IMR-90 (cell line): ENCODE measurements around the gene ZNF541. TPM values are rescaled to one million over a fixed set of nuclear protein-coding genes. Genes with fewer than 3 reads are reported as not detected.
A peak's percentile ranks its signal among the peaks of the same experiment; 100 is the strongest.

Source experiments
- ATAC-seq: fragments of 200-7000 bp; cut with Tn5 transposase; 2 replicates; pipeline ENCODE4 v1.9.1; 2020; ENCODE audit warnings: low read depth, mild to moderate bottlenecking, moderate library complexity
- BruUV-seq: library from RNA; stranded (reverse); fragments of 400-500 nt; replicated peaks from 2 replicates; lab custom pipeline; 2021; lab: Mats Ljungman, UMichigan
- CTCF ChIA-PET: fragments of 300-600 bp; formaldehyde crosslinking; extraction: SDS; loops from one replicate; lab custom pipeline; 2021; ENCODE audit warnings: antibody characterized with exemption; lab: Yijun Ruan, JAX
- POLR2A ChIA-PET: fragments of 300-600 bp; sonication (Branson Sonifier 250); formaldehyde crosslinking; loops from one replicate; lab custom pipeline; 2022; ENCODE audit warnings: antibody characterized with exemption; ENCODE audit not compliant: unreplicated experiment; lab: Charles Lee
- DNase-seq: peaks from one replicate; pipeline ENCODE4 v3.0.0; 2013
- H2AFZ ChIP-seq: replicated peaks from 2 replicates; pipeline ENCODE3; 2013; ENCODE audit warnings: low read length, mild to moderate bottlenecking; ENCODE audit not compliant: poor library complexity
- H2AK5ac ChIP-seq: 2 replicates; pipeline ENCODE4 v1.6.1; 2013; ENCODE audit warnings: low read depth, low read length, inconsistent platforms
- H2AK9ac ChIP-seq: replicated peaks from 2 replicates; pipeline ENCODE3; 2013; ENCODE audit warnings: mild to moderate bottlenecking, low read depth, low read length, moderate library complexity; ENCODE audit not compliant: poor library complexity
- H2BK120ac ChIP-seq: 2 replicates; pipeline ENCODE4 v1.6.1; 2013; ENCODE audit warnings: low read depth, low read length, inconsistent platforms
- H2BK15ac ChIP-seq: 3 replicates; pipeline ENCODE4 v1.6.1; 2013; ENCODE audit warnings: low read depth, low read length, inconsistent platforms
- H2BK20ac ChIP-seq: 2 replicates; pipeline ENCODE4 v1.6.1; 2013; ENCODE audit warnings: low read depth, mild to moderate bottlenecking, inconsistent platforms, low read length, moderate library complexity
- H2BK5ac ChIP-seq: 2 replicates; pipeline ENCODE4 v1.6.1; 2013; ENCODE audit warnings: mild to moderate bottlenecking, low read depth, low read length, inconsistent platforms; ENCODE audit not compliant: poor library complexity, severe bottlenecking
- H3K14ac ChIP-seq: replicated peaks from 2 replicates; pipeline ENCODE4 v1.6.1; 2013; ENCODE audit warnings: low read depth, low read length, inconsistent platforms
- H3K18ac ChIP-seq: 2 replicates; pipeline ENCODE4 v1.6.1; 2013; ENCODE audit warnings: low read depth, low read length, control low read depth
- H3K23ac ChIP-seq: 2 replicates; pipeline ENCODE4 v1.6.1; 2013; ENCODE audit warnings: low read depth, low read length, inconsistent platforms
- H3K27ac ChIP-seq: 2 replicates; pipeline ENCODE4 v1.5.1; 2013; ENCODE audit warnings: mild to moderate bottlenecking, control low read depth, low read length; ENCODE audit not compliant: insufficient read depth
- H3K27me3 ChIP-seq: 2 replicates; pipeline ENCODE4 v1.6.1; 2013; ENCODE audit warnings: low read length; ENCODE audit not compliant: control insufficient read depth, insufficient read depth
- H3K36me3 ChIP-seq: 2 replicates; pipeline ENCODE4 v1.6.1; 2013; ENCODE audit warnings: low read length, mixed read lengths; ENCODE audit not compliant: control insufficient read depth, insufficient read depth
- H3K4ac ChIP-seq: 2 replicates; pipeline ENCODE4 v1.6.1; 2013; ENCODE audit warnings: low read depth, low read length, inconsistent platforms
- H3K4me1 ChIP-seq: 2 replicates; pipeline ENCODE4 v1.6.1; 2013; ENCODE audit warnings: low read length, mixed read lengths; ENCODE audit not compliant: control insufficient read depth, insufficient read depth
- H3K4me2 ChIP-seq: 2 replicates; pipeline ENCODE4 v1.6.1; 2013; ENCODE audit warnings: low read depth, mild to moderate bottlenecking, control low read depth, low read length, moderate library complexity
- H3K4me3 ChIP-seq: 2 replicates; pipeline ENCODE4 v1.5.1; 2013; ENCODE audit warnings: low read depth, mild to moderate bottlenecking, control low read depth, low read length, moderate library complexity; ENCODE audit not compliant: insufficient read depth
- H3K56ac ChIP-seq: 2 replicates; pipeline ENCODE4 v1.6.1; 2013; ENCODE audit warnings: low read length, inconsistent platforms; ENCODE audit not compliant: insufficient read depth; ENCODE audit errors: extremely low read depth
- H3K79me1 ChIP-seq, 2 experiments: 2 replicates each; pipeline ENCODE4 v1.6.1; 2013; ENCODE audit warnings: low read length in 2 of 2, inconsistent platforms in 1 of 2, low read depth in 1 of 2
- H3K9ac ChIP-seq: 2 replicates; pipeline ENCODE4 v1.6.1; 2013; ENCODE audit warnings: low read depth, low read length, control low read depth
- H3K9me1 ChIP-seq: 2 replicates; pipeline ENCODE4 v1.6.1; 2013; ENCODE audit warnings: low read length, inconsistent platforms; ENCODE audit not compliant: insufficient read depth
- H3K9me3 ChIP-seq: 2 replicates; pipeline ENCODE4 v1.6.1; 2013; ENCODE audit warnings: low read length; ENCODE audit not compliant: control insufficient read depth, insufficient read depth
- H4K20me1 ChIP-seq: 2 replicates; pipeline ENCODE4 v1.6.1; 2013; ENCODE audit warnings: low read length, inconsistent platforms; ENCODE audit not compliant: insufficient read depth
- H4K5ac ChIP-seq: 2 replicates; pipeline ENCODE4 v1.6.1; 2013; ENCODE audit warnings: mild to moderate bottlenecking, low read depth, low read length, control low read depth
- H4K8ac ChIP-seq, 2 experiments: 2 replicates each; pipeline ENCODE4 v1.6.1; 2013; ENCODE audit warnings: low read depth in 2 of 2, low read length in 2 of 2, control low read depth in 1 of 2, inconsistent platforms in 1 of 2
- H4K91ac ChIP-seq: 2 replicates; pipeline ENCODE4 v1.6.1; 2013; ENCODE audit warnings: low read depth, low read length, inconsistent platforms; ENCODE audit not compliant: insufficient read depth
- BHLHE40 ChIP-seq: fragments of 150-350 bp; IDR thresholded peaks from 2 replicates; pipeline ENCODE4 v1.6.1; 2016; ENCODE audit warnings: mild to moderate bottlenecking, low read depth, low read length
- CEBPB ChIP-seq: IDR thresholded peaks from 2 replicates; pipeline ENCODE4 v1.6.1; 2012; ENCODE audit warnings: low read depth, low read length, improper control_type of control experiment
- CHD1 ChIP-seq: IDR thresholded peaks from 2 replicates; pipeline ENCODE4 v1.6.1; 2012; ENCODE audit warnings: low read depth, low read length, improper control_type of control experiment
- CTCF ChIP-seq: conservative IDR thresholded peaks from 2 replicates; pipeline ENCODE4 v1.5.1; 2012; ENCODE audit warnings: mild to moderate bottlenecking, low read depth, low read length, improper control_type of control experiment
- ELK1 ChIP-seq: fragments of 150-350 bp; IDR thresholded peaks from 2 replicates; pipeline ENCODE4 v1.6.1; 2016; ENCODE audit warnings: low read depth, mild to moderate bottlenecking, low read length, moderate library complexity, borderline replicate concordance
- FOS ChIP-seq: fragments of 150-350 bp; IDR thresholded peaks from 2 replicates; pipeline ENCODE4 v1.6.1; 2016; ENCODE audit warnings: low read depth, low read length
- MAFK ChIP-seq: IDR thresholded peaks from 2 replicates; pipeline ENCODE4 v1.6.1; 2012; ENCODE audit warnings: low read depth, low read length, improper control_type of control experiment
- MXI1 ChIP-seq: IDR thresholded peaks from 2 replicates; pipeline ENCODE4 v1.6.1; 2012; ENCODE audit warnings: low read depth, mild to moderate bottlenecking, low read length, moderate library complexity, borderline replicate concordance
- NFE2L2 ChIP-seq: fragments of 150-350 bp; IDR thresholded peaks from 2 replicates; pipeline ENCODE4 v1.6.1; 2016; ENCODE audit warnings: low read depth, mild to moderate bottlenecking, low read length
- POLR2A ChIP-seq: IDR thresholded peaks from 2 replicates; pipeline ENCODE4 v1.6.1; 2012; ENCODE audit warnings: mild to moderate bottlenecking, low read depth, low read length
- RCOR1 ChIP-seq: IDR thresholded peaks from 2 replicates; pipeline ENCODE4 v1.6.1; 2012; ENCODE audit warnings: mild to moderate bottlenecking, low read length, improper control_type of control experiment; ENCODE audit not compliant: insufficient replicate concordance
- RFX5 ChIP-seq: IDR thresholded peaks from 2 replicates; pipeline ENCODE4 v1.8.0; 2012; ENCODE audit warnings: low read depth, mild to moderate bottlenecking, low read length, moderate library complexity
- USF2 ChIP-seq: fragments of 150-350 bp; IDR thresholded peaks from 2 replicates; pipeline ENCODE4 v1.6.1; 2017; ENCODE audit warnings: mild to moderate bottlenecking, antibody characterized with exemption, low read length, low read depth
- WGBS, 2 experiments: methylation state at CpG; one replicate each; pipeline versions ENCODE4 v1.1.5 to v1.1.7; 2013; ENCODE audit warnings: missing lambda C conversion rate in 2 of 2; ENCODE audit not compliant: insufficient read length in 1 of 2; ENCODE audit errors: extremely low coverage in 2 of 2; 5-methylcytosine and 5-hydroxymethylcytosine counted together
- dilution Hi-C: fragments of 300-500 bp; cut with HindIII; formaldehyde crosslinking; loops from one replicate; pipeline ENCODE4 v1.14.3; 2018; ENCODE audit warnings: low sequenced_read_pairs; ENCODE audit not compliant: unreplicated experiment
- in situ Hi-C: fragments of 300-500 bp; cut with MboI; formaldehyde crosslinking; loops from 3 replicates; pipeline ENCODE4 v1.14.3; 2019; ENCODE audit warnings: low sequenced_read_pairs, inconsistent platforms, mixed read lengths
- intact Hi-C: fragments of 100-400 bp; cut with micrococcal nuclease; formaldehyde crosslinking; loops from 2 replicates; pipeline ENCODE4 v1.10.0; 2022
- polyA plus RNA-seq, 3 experiments: library from polyadenylated mRNA; depleted of rRNA; stranded (reverse); fragments of >200 nt; gene quantifications; 2 replicates each; pipeline ENCODE4 v1.2.3, GENCODE V29; 2012; ENCODE audit warnings: low replicate concordance in 1 of 3
- total RNA-seq: library from RNA; depleted of rRNA; stranded (reverse); fragments of >200 nt; gene quantifications from 2 replicates; pipeline ENCODE4 v1.2.3, GENCODE V29; 2012

Gene ZNF541
- total and polyA plus RNA-seq, 2 of the 4 experiments (the other 2 are of a cell fraction), result not detected

GRCh38 chr19:47608074-47608918, 35.3 kb upstream of the ZNF541 start:
- Histone ChIP-seq H3K4me3 (peak overlapping the region; percentile 95), H3K79me1 (peaks cover 20 to 48% of the 10 kb centered on the region in 2 experiments), H3K27me3 (no peaks in the 10 kb centered on the region), H2BK5ac (peak overlapping the region; percentile 96), H3K18ac (peak overlapping the region; percentile 11; the same call in 1 of the 2 replicates), H2BK15ac (no peak overlapping the region), H4K5ac (peak overlapping the region; percentile 23; the same call in 1 of the 2 replicates), H4K91ac (peak overlapping the region; percentile 91), H3K27ac (peak overlapping the region; percentile 98), H4K8ac (peak overlapping the region; percentile 60 to 91; a peak in 3 of 4 replicates), H2BK20ac (no peak overlapping the region), H3K4me2 (peak overlapping the region; percentile 71), H2AFZ (peak overlapping the region; percentile 95), H3K56ac (peak overlapping the region; percentile 83), H2BK120ac (peak overlapping the region; percentile 74), H3K14ac (peak overlapping the region; percentile 99), H3K36me3 (peaks cover 7% of the 10 kb centered on the region), H3K4ac (peak overlapping the region; percentile 79), H4K20me1 (peaks cover 35% of the 10 kb centered on the region), H3K9me3 (no peaks in the 10 kb centered on the region), H3K9ac (peak overlapping the region; percentile 98), H3K23ac (peak overlapping the region; percentile 98), H2AK5ac (peak overlapping the region; percentile 74), H2AK9ac (peak overlapping the region; percentile 100), H3K4me1 (peaks cover 15% of the 10 kb centered on the region), H3K9me1 (peaks cover 7% of the 10 kb centered on the region)
- intact Hi-C loops (loop anchor here (1.0 to 2.0 kb wide), 4 partner anchors 55 to 93 kb away; partner anchors contain the start of gene NAPA), in situ Hi-C loops (no loop called here), dilution Hi-C loops (no loop called here)
- DNase-seq (peak; percentile 90), ATAC-seq (peak; percentile 94)
- POLR2A ChIA-PET, result no interaction called here
- TSS peak; percentile 57 for BruUV-seq
- CTCF ChIA-PET, result interaction anchor here (0.8 kb wide), 1 partner anchor 93 kb away, joined by 8 read pairs; no protein-coding TSS in a partner anchor
- whole genome bisulfite sequencing, 2 experiments, result 2% methylated on average over 27 of the region's 94 CpGs; no CpG with 5 or more reads in 1 of the 2 experiments
- TF ChIP-seq CHD1 (no peak), ELK1 (no peak), CEBPB (no peak), USF2 (no peak), BHLHE40 (no peak), MAFK (no peak), FOS (no peak), POLR2A (peak; percentile 80), RFX5 (no peak), NFE2L2 (no peak), MXI1 (peak; percentile 11; the same call in 1 of the 2 replicates), RCOR1 (no peak), CTCF (peak; percentile 30; the same call in 1 of the 2 replicates)
